DMS79 (cell line): ENCODE measurements around the gene NUDT12.

ENCODE experiments used
- DNase-seq: peaks from one replicate; lab custom pipeline; 2025; lab: John Stamatoyannopoulos, UW

NUDT12 gene

DNA sequence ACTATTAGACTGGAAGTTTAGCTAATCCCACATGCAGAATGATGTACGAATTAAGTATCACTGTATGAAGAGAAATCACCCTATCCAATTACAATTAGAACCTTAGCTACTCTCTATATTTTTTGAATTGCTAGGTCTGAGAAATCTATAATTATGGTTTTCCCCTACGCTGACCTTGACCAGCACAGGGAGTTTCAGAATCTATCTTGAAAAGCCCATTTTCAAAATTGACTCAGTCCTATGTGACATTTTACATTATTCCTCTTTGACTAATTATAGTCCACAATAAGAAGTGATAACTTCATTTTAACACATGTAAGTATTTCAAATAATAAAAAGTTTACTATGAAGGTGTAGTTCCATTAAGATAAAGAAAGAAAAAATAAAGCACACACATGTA is 21.5 kb downstream of the NUDT12 start:
- DNase-seq, result no peak

DNA sequence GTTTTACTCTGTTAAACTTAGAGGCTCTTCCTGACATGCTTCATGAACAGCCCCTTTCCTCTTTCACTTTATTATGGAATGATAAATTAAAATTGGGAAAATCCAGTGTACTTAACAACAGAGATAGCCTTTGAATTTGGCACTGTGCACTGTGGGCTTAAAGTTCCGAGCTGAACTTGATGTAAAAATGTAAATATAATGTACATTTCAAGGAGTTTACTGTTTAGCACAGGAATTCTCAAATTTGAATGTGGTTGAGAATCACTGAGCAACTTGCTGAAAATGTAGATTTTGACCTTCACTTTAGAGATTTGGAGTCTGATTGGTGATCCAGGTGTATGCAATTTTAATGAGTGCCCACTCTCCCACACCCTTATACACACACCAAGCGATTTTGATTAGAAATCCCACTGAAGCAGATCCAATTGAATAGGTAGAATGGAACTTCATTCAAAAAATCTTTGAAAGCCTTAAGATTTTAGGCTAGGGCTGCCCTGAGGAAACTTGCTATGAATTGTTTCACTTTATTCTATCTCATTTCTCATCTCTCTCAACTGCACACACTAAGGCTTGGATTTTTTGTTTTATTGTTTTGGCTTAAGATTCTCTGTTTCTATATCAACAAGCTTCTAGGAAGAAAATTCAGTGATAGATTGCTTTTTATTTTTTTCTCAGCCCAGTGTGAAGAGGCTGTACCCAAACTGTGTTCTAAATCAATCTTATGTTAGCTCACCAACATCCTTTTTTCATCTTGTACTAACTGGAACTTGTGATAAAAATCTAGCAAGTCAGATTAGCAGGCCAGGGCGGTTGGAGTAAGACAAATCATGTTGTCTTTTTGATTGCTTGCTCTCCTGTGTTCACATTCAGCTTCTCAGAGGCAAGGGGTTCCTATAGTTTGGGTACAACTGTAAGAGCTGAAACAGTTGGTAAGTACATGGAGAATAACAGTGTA is 22.9 kb downstream of the NUDT12 start:
- DNase-seq, result no peak

DNA sequence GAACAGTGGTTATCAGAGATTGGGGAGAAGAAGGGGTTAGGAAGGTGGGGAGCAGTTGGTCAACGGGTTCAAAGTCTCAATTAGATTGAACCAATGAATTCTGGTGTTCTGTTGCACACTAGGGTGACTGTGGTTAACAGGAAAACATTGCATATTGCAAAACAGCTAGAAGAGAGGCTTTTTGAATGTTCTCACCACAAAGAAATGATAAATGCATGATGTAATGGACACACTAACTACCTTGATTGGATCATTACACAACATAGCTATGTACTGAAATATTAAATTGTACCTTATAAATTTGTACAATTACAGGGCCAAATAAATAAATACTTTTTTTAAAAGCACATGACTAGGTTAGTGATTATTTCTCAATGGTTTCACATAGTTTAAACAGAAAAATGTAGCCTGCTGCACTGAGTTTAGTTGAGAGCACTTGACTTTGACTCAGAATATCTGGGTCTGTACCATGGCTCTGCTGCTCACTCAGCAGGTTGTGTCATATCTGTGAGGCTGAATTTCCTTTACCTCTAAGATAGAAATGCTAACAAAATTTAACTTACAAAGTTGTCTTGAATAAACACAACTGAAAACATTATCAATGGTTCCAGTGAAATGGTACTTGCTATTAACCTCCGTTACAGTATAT is 30.4 kb downstream of the NUDT12 start:
- no peak for DNase-seq

DNA sequence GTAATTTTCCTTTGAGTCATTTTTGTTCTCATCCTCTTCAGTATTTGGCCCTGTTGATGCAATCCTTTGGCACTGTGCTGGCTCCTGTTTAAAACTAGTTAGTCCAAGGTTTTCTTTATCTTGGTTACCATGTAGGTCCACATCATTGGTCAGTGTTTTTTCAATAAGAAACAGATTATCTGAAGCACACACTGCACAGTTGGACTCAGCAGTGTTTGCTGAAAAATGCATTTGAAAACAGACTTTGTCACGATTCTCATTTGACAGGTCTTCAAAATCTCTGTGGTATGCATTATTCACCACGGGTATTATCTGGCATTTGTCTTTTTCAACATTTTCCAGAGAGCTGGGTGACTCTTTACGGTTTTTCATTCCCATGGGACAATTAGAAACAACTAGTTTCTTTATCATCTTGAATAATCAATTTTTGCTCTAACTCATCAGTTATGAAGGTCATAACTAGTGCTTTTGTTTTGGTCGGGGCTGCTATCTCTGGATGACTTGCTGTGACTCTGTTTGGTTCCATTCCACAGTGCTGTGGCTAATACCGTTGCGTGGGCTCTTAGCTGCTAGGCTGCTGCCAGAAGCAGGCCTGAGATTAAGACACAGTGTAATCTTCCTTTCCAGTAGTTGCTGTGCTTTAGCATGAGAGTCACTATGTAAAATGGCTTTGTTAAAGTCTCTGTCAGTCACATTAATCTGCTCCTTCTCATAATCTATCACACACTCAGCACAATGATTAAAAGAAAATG is 36.2 kb downstream of the NUDT12 start:
- no peak for DNase-seq

DNA sequence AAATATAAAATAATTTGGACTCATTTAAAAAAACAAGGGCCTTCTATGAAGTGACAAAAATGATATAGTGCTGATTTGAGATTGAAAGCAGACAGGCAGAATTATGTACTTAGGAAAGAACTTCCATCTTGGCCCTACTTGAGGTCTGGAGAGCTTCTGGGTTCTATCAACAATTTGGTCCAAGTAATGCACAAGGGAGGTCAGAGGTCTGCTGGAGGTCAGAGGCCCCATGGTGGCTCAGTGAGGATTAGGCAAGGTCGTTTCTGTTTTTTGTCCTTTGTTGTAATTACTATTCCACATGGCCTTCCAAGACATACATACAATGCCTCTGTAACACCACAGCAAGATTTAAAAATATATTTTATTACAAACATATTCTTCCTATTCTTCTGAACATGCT is 37.2 kb downstream of the NUDT12 start:
- no peak for DNase-seq

DNA sequence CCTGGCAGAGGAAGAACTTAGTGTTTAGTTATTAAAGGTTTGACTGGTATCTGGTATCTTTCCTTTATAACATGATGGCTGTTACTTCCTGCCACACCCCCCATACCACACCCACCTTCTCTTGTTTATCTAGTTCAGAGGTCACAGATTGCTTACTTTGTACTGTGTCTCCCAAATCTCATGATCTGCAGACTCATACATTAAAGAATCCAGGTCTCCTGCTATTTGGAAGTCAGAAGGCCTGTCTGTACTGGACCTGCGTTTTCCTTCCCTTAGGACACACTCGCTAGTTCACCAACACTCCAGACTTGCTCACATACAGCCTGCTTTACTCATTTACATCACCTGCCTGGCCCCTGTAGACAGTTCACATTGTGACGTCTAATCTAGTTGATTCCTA is 39.3 kb downstream of the NUDT12 start:
- no peak for DNase-seq

DNA sequence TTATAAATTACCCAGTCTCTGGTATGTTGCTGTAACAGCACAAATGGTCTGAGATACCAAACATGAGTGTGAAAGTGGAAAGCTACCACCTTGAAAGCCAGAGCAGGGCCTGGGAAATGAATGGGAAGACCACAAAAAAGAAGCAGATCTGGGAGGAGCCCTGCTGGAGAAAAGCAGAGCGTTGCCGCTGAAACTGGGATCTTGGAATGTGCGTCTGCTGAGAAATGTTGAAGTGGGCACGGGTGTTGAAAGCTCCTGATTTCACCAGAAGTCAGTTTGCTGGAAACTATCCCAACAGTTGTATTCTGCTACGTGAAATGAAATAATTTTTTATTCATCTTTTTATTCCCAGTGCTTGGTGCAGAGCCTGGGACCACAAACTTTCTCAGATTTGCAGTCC is 40.0 kb downstream of the NUDT12 start:
- no peak for DNase-seq

DNA sequence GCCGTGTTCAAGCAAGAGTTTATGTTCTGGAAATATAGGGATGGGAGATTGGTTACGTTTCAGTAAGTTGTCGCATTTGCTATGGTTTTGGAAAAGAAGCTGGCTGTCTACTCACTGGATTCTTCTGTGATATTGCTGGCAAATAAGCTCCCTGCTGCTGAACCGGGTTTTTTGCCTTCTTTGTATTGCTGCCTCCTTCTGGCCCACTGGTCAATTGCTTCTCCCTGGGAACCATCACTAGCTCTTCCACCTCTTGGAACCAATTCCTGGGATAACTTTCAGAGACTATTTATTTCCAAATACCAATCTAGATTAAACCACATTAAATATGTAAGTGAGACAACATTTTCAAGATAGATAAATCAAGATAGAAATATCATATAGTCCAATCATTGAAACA is 43.0 kb downstream of the NUDT12 start:
- DNase-seq, result no peak

DNA sequence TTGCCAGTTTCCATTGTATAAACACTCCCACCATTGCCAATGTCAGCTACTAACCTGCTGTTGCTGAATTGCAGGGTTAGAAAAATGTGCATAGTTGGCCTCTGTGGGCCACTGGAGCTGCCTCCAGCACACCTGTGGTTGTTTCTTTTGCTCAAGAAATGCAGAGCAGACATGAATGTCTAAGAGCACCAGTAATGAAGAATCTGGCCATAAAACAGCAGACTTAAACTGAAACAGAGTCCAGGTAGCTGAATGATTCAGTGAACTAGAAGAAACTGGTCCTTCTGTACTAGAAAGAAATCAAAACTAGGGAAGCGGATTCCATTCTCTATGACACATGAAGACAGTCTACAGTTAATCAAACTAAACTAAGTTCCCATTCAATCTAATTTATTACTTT is 48.2 kb downstream of the NUDT12 start:
- no peak for DNase-seq

DNA sequence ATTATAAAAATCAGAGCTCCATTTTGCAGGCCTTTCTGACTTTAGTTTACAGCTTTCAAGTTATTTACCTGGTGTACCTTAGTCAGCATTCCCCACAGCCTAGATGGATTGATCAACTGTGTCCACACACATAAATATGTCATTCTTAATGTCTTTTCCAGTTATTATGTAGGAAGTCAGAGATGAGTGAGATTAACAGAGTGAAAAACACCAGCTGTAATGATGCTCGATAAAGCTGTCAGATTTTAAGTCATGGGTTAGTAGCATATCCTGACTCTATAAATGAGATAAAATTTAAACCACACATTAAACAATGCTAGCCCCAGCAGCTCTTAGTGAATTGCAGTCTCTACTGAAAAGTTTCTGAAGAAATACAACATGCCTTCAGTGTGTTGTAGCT is 48.9 kb downstream of the NUDT12 start:
- DNase-seq, result no peak

DNA sequence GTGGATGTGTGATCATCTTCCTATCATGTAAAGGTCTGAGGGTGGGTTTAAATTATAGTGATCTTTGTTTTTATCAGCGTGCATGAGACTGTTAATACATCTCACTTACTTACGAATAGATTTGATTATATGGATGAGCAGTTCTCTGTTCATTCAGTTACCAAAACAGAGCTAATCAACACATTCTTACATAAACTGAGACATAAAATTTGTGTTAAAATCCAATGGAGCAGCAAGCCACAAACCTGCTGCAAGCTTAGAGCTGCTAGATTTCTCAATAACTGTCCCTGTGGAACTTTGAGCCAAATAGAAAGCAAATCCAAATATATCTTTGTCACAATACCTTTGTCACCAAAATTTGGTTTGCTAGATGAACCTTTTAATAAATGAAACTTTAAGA is 50.1 kb downstream of the NUDT12 start:
- no peak for DNase-seq

DNA sequence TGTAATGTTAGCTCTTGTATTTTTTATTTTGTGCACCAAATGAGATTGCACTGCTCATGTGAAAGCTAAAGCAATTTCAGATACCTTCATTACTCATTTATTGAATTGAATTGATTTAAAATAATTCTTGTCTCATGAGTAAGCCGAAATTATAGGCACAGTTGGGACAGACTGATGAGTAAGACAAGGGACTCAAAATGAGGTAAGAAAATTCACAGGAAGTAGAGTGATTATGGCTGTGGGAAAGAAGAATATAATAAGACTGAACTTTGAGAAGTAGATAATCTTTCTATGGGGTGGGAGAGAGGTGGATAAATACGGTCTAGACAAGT is 51.1 kb downstream of the NUDT12 start:
- no peak for DNase-seq

DNA sequence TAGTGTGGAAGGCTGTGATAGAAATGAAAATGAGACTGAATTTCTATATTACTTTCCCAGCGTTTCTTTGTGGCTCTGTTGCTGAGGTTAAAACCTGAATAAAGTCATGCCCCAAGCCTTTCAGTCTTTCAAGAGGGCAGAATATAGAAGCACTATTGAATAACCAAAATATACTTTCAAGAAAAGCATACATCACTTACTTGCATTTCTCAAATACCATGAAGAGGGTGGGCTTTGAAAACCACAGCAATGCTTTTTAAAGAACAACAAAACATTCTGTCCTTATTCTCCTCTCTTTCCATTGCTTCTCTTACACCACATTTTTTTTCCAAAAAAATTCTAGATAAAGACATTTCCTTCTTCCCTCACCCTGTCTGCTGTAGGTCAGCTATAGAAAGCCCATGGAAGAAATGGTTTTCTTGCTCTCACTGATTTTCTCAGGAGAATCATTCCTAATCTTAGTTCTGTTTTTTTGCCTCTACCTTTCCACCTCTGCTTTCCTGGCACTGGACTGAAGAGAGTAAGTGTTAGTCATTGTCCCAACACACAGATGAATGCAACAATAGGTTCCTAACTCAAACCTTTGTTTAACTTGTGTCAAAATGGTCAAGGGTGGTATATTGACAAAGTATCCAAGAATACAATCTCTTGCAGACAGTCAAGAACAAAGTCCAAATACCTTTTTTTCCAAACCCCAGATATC is 51.6 kb downstream of the NUDT12 start:
- no peak for DNase-seq

DNA sequence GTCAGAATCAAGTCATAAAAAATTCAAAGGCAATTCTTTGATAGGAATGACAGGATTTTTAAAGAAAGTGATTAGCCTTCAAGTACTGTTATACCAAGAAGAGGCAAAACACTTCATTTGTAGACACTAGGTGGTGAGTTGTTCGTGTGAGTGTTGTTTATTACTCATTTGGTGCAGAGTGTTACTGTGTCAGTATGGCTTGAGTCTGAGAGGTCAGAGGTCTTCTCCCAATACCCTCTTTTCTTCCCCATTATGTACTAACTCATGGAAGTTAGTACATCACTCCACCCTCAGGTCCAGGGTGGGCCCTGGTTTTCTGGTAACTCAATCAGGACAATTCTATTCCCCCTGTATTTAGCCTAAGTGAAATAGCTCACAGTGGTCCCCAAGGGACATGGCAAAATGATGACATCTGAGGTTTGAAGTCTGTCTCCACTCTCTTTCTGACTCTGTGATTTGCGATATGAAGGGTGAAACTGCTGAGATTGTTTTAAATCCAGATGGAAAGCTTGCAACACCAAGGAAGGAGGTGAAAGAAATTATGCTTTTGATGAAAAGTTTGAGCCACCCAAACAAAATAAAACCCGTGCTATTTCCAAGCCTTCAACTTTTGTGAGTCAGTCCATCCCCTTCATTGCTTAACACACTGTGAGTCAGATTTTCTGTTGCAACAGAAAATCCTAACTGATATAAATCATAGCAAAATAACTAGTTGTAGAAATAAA is 56.8 kb downstream of the NUDT12 start:
- no peak for DNase-seq

DNA sequence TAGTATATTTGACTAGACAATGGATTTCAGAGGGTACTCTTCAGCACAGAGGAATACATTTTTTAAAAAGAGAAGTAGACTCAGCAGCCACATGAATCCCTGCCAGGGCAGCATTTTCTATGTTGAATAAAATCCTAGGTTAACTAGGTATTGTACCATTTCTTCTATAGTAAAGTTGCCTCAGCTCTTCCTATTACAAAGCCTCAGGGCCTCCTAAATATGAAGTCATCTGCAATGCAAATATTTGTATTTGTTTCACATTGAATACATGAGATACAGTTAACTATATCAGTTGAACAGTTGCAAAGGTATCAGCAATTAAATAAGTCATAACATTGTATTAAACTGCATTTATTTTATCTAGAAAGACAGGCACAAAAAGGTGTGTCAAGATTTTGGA is 59.5 kb downstream of the NUDT12 start:
- DNase-seq, result no peak

DNA sequence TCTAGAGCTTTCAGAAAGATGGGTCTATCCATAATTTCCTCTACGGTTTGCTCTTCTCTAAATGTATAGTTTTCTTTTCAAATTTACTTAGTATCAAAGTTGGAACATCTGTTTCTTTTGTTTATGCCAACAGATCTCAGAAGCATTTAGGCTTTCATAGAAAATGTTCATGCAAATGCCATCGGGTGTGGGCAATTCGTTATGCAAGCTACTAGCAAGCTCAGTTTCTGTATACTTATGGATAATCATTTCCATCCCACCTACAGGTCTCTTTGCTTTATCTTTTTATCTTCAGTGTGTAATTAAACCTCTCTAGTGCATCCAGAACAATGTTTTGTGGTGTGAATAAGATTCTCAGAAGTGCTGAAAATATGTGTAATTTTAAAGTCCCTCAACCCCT is 59.9 kb downstream of the NUDT12 start:
- no peak for DNase-seq
